Measurements from ENCODE around the gene MLN.

The MLN gene

GRCh38 chr6:33809594-33809993, 5.8 kb upstream of the MLN start:
- H3K36me3 ChIP-seq (ENCODE audit: insufficient read depth, low read length) = no peaks in the 10 kb centered on the region
- H3K27me3 ChIP-seq (ENCODE audit: insufficient read depth, low read length) = no peaks in the 10 kb centered on the region
- H3K4me2 ChIP-seq (ENCODE audit: low read length) = no peak overlapping the region
- no peak for TF ChIP-seq EZH2 (IDR thresholded peaks at IDR 0.05; ENCODE audit: borderline replicate concordance, low read length)
- TF ChIP-seq CTCF (IDR thresholded peaks at IDR 0.05; ENCODE audit: low read length) = no peak
- H3K4me1 ChIP-seq (ENCODE audit: insufficient read depth, low read length, severe bottlenecking) = no peaks in the 10 kb centered on the region
- H3K79me2 ChIP-seq (ENCODE audit: insufficient read depth, low read length) = no peaks in the 10 kb centered on the region
- no peak overlapping the region for H3K9ac ChIP-seq (ENCODE audit: low read length)
- H3F3A ChIP-seq (ENCODE audit: insufficient read depth, low read length) = no peaks in the 10 kb centered on the region
- no peaks in the 10 kb centered on the region for H3K9me2 ChIP-seq (ENCODE audit: low read depth, low read length)
- H3K27ac ChIP-seq (ENCODE audit: low read depth, low read length, poor library complexity, severe bottlenecking) = no peak overlapping the region
- H3K4me3 ChIP-seq (ENCODE audit: low read depth, low read length, poor library complexity, severe bottlenecking) = no peak overlapping the region
- H2AFZ ChIP-seq (ENCODE audit: low read length) = no peak overlapping the region
- H4K20me1 ChIP-seq (ENCODE audit: insufficient read depth, low read length) = no peaks in the 10 kb centered on the region
- H3K9me3 ChIP-seq (ENCODE audit: low read length) = no peaks in the 10 kb centered on the region

- Histone ChIP-seq H2AFZ (ENCODE audit: low read length) (no peak overlapping the region), H3K4me1 (ENCODE audit: insufficient read depth, low read length, severe bottlenecking) (no peaks in the 10 kb centered on the region), H3K9me2 (ENCODE audit: low read depth, low read length) (no peaks in the 10 kb centered on the region), H3F3A (ENCODE audit: insufficient read depth, low read length) (no peaks in the 10 kb centered on the region), H3K27ac (ENCODE audit: low read depth, low read length, poor library complexity, severe bottlenecking) (no peak overlapping the region), H3K9me3 (ENCODE audit: low read length) (no peaks in the 10 kb centered on the region), H3K9ac (ENCODE audit: low read length) (no peak overlapping the region), H3K4me2 (ENCODE audit: low read length) (no peak overlapping the region), H3K36me3 (ENCODE audit: insufficient read depth, low read length) (no peaks in the 10 kb centered on the region), H3K4me3 (ENCODE audit: low read depth, low read length, poor library complexity, severe bottlenecking) (no peak overlapping the region), H4K20me1 (ENCODE audit: insufficient read depth, low read length) (no peaks in the 10 kb centered on the region), H3K79me2 (ENCODE audit: insufficient read depth, low read length) (no peaks in the 10 kb centered on the region), H3K27me3 (ENCODE audit: insufficient read depth, low read length) (no peaks in the 10 kb centered on the region)
- TF ChIP-seq EZH2 (IDR thresholded peaks at IDR 0.05; ENCODE audit: borderline replicate concordance, low read length) = no peak
- TF ChIP-seq CTCF (IDR thresholded peaks at IDR 0.05; ENCODE audit: low read length) = no peak
These were observed 4.9 kb upstream of the MLN start for GRCh38 chr6:33808641-33809180.

- no peaks in the 10 kb centered on the region for H3K79me2 ChIP-seq (ENCODE audit: insufficient read depth, low read length)
- no peaks in the 10 kb centered on the region for H3K36me3 ChIP-seq (ENCODE audit: insufficient read depth, low read length)
- TF ChIP-seq CTCF (IDR thresholded peaks at IDR 0.05; ENCODE audit: low read length) (no peak), EZH2 (IDR thresholded peaks at IDR 0.05; ENCODE audit: borderline replicate concordance, low read length) (no peak)
- H3K4me2 ChIP-seq (ENCODE audit: low read length) = no peak overlapping the region
- H3K9ac ChIP-seq (ENCODE audit: low read length) = no peak overlapping the region
- no peaks in the 10 kb centered on the region for H3K4me1 ChIP-seq (ENCODE audit: insufficient read depth, low read length, severe bottlenecking)
- H3K4me3 ChIP-seq (ENCODE audit: low read depth, low read length, poor library complexity, severe bottlenecking) = no peak overlapping the region
- H3K27me3 ChIP-seq (ENCODE audit: insufficient read depth, low read length) = no peaks in the 10 kb centered on the region
- H3K27ac ChIP-seq (ENCODE audit: low read depth, low read length, poor library complexity, severe bottlenecking) = no peak overlapping the region
- no peaks in the 10 kb centered on the region for H3K9me2 ChIP-seq (ENCODE audit: low read depth, low read length)
- H3K9me3 ChIP-seq (ENCODE audit: low read length) = no peaks in the 10 kb centered on the region
- H3F3A ChIP-seq (ENCODE audit: insufficient read depth, low read length) = no peaks in the 10 kb centered on the region
- H4K20me1 ChIP-seq (ENCODE audit: insufficient read depth, low read length) = no peaks in the 10 kb centered on the region
- no peak overlapping the region for H2AFZ ChIP-seq (ENCODE audit: low read length)
These were observed 3.8 kb upstream of the MLN start for GRCh38 chr6:33807606-33808005.
